HCT116 (cell line): ENCODE data around the gene TCF12. TPM values are rescaled to one million over a fixed set of nuclear protein-coding genes. Genes with fewer than 3 reads are reported as not detected.

ENCODE experiments used
- ATAC-seq: fragments of 200-7000 bp; cut with Tn5 transposase; 2 replicates; pipeline ENCODE4 v1.9.1; 2020; ENCODE audit warnings: mild to moderate bottlenecking, moderate library complexity
- BruUV-seq: library from RNA; stranded (reverse); fragments of 400-500 nt; replicated peaks from 2 replicates; lab custom pipeline; 2021; lab: Mats Ljungman, UMichigan
- CTCF ChIA-PET: fragments of 300-600 bp; sonication (Branson Sonifier 250); formaldehyde crosslinking; loops from one replicate; lab custom pipeline; 2021; ENCODE audit warnings: antibody characterized with exemption; lab: Charles Lee
- POLR2A ChIA-PET: fragments of 300-600, 350-600 bp; sonication (Branson Sonifier 250); formaldehyde crosslinking; loops from one replicate; lab custom pipeline; 2021; ENCODE audit warnings: antibody characterized with exemption; lab: Charles Lee
- RAD21 ChIA-PET, 2 experiments: fragments of 300-600 bp; sonication (Branson Sonifier 250); formaldehyde crosslinking; loops; one replicate each; lab custom pipeline; 2023; ENCODE audit warnings: low total read pairs in 2 of 2; ENCODE audit not compliant: uncharacterized antibody in 2 of 2, unreplicated experiment in 2 of 2, low non-redundant PET in 1 of 2; lab: Charles Lee
- DNase-seq: peaks from one replicate; pipeline ENCODE4 v3.0.0-alpha.2; 2010; ENCODE audit warnings: low read depth, low spot score
- H2AFZ ChIP-seq: fragments of 200-600 bp; shearing (Covaris generic), sonication (generic); 2 replicates; pipeline ENCODE4 v1.6.1; 2017; ENCODE audit warnings: low read depth, mixed run types, mixed read lengths, antibody characterized with exemption, low read length; ENCODE audit not compliant: poor library complexity, severe bottlenecking
- H3K27ac ChIP-seq: 2 replicates; pipeline ENCODE4 v1.5.1; 2012; ENCODE audit warnings: low read depth, low read length
- H3K27me3 ChIP-seq: fragments of 200-600 bp; sonication (generic); 2 replicates; pipeline ENCODE4 v1.6.1; 2016; ENCODE audit warnings: mixed run types, low read length, mixed read lengths; ENCODE audit not compliant: insufficient read depth
- H3K36me3 ChIP-seq, 2 experiments: fragments of 200-500 bp in 1 of 2; fragments of 200-600 bp in 1 of 2; sonication (Bioruptor generic) in 1 of 2; sonication (generic) in 1 of 2; 2 replicates each; pipeline versions ENCODE4 v1.5.1 to v1.6.1; 2014 to 2016; ENCODE audit warnings: low read length in 2 of 2, inconsistent platforms in 1 of 2, mixed read lengths in 1 of 2, mixed run types in 1 of 2; ENCODE audit not compliant: insufficient read depth in 2 of 2, control insufficient read depth in 1 of 2
- H3K4me1 ChIP-seq, 2 experiments: fragments of 200-600 bp in 1 of 2; sonication (generic) in 1 of 2; 2 replicates each; pipeline versions ENCODE4 v1.5.1 to v1.6.1; 2012 to 2017; ENCODE audit warnings: low read length in 2 of 2, inconsistent platforms in 1 of 2, mild to moderate bottlenecking in 1 of 2, mixed read lengths in 1 of 2, mixed run types in 1 of 2, moderate library complexity in 1 of 2; ENCODE audit not compliant: insufficient read depth in 2 of 2, control insufficient read depth in 1 of 2
- H3K4me2 ChIP-seq: fragments of 200-600 bp; sonication (generic); 2 replicates; pipeline ENCODE4 v1.6.1; 2017; ENCODE audit warnings: mixed run types, low read length, mixed read lengths
- H3K4me3 ChIP-seq, 2 experiments: fragments of 200-600 bp in 1 of 2; sonication (generic) in 1 of 2; replicated peaks in 1 of 2; 2 replicates each; pipeline ENCODE4 v1.5.1; 2011 to 2016; ENCODE audit warnings: low read length in 2 of 2, control low read depth in 1 of 2, low read depth in 1 of 2, mild to moderate bottlenecking in 1 of 2, mixed read lengths in 1 of 2, mixed run types in 1 of 2
- H3K79me2 ChIP-seq: fragments of 200-600 bp; sonication (generic); 2 replicates; pipeline ENCODE4 v1.6.1; 2017; ENCODE audit warnings: mild to moderate bottlenecking, mixed run types, low read length, moderate library complexity, mixed read lengths; ENCODE audit not compliant: insufficient read depth
- H3K9ac ChIP-seq: fragments of 200-600 bp; sonication (generic); 2 replicates; pipeline ENCODE4 v1.6.1; 2016; ENCODE audit warnings: low read length, mixed read lengths
- H3K9me2 ChIP-seq: fragments of 200-600 bp; sonication (generic), shearing (Covaris generic); 2 replicates; pipeline ENCODE4 v1.6.1; 2017; ENCODE audit warnings: mixed run types, mild to moderate bottlenecking, moderate library complexity; ENCODE audit not compliant: insufficient read depth
- H3K9me3 ChIP-seq, 2 experiments: fragments of 200-500 bp in 1 of 2; fragments of 200-600 bp in 1 of 2; sonication (Bioruptor generic) in 1 of 2; sonication (generic) in 1 of 2; 2 replicates each; pipeline ENCODE4 v1.6.1; 2014 to 2017; ENCODE audit warnings: low read length in 2 of 2, mixed read lengths in 2 of 2, inconsistent platforms in 1 of 2, low read depth in 1 of 2, mild to moderate bottlenecking in 1 of 2, mixed run types in 1 of 2, moderate library complexity in 1 of 2; ENCODE audit not compliant: control insufficient read depth in 1 of 2, insufficient read depth in 1 of 2
- H4K20me1 ChIP-seq: fragments of 200-600 bp; sonication (generic), shearing (Covaris generic); 2 replicates; pipeline ENCODE4 v1.6.1; 2017; ENCODE audit warnings: mixed run types, mild to moderate bottlenecking, moderate library complexity; ENCODE audit not compliant: insufficient read depth
- CEBPB ChIP-seq: IDR thresholded peaks from 2 replicates; pipeline ENCODE4 v1.6.1; 2012; ENCODE audit warnings: low read depth
- EGR1 ChIP-seq: IDR thresholded peaks from 2 replicates; pipeline ENCODE4 v1.6.1; 2012; ENCODE audit warnings: low read depth
- ELF1 ChIP-seq: IDR thresholded peaks from 2 replicates; pipeline ENCODE4 v1.6.1; 2012; ENCODE audit warnings: low read depth, borderline replicate concordance
- EZH2phosphoT487 ChIP-seq: fragments of 200-600 bp; IDR thresholded peaks from 2 replicates; pipeline ENCODE4 v1.6.1; 2018; ENCODE audit warnings: antibody characterized with exemption, borderline replicate concordance
- FOSL1 ChIP-seq: IDR thresholded peaks from 2 replicates; pipeline ENCODE4 v1.6.1; 2012; ENCODE audit warnings: low read depth
- JUND ChIP-seq: IDR thresholded peaks from 2 replicates; pipeline ENCODE4 v1.6.1; 2012
- RAD21 ChIP-seq: IDR thresholded peaks from 2 replicates; pipeline ENCODE4 v1.6.1; 2012; ENCODE audit warnings: low read depth, mild to moderate bottlenecking
- SP1 ChIP-seq: IDR thresholded peaks from 2 replicates; pipeline ENCODE4 v1.6.1; 2012; ENCODE audit warnings: low read depth
- TCF7L2 ChIP-seq: IDR thresholded peaks from 2 replicates; pipeline ENCODE4 v1.7.0; 2011; ENCODE audit warnings: borderline replicate concordance, inconsistent platforms; ENCODE audit not compliant: insufficient read depth, insufficient read length; ENCODE audit errors: extremely low read depth
- YY1 ChIP-seq: IDR thresholded peaks from 2 replicates; pipeline ENCODE4 v1.6.1; 2011; ENCODE audit warnings: low read length, low read depth, moderate library complexity, mild to moderate bottlenecking; ENCODE audit not compliant: insufficient replicate concordance; ENCODE audit errors: extremely low read depth
- ZFX ChIP-seq: fragments of 450-650 bp; IDR thresholded peaks from 2 replicates; pipeline ENCODE4 v1.6.1; 2017
- intact Hi-C: fragments of 100-400 bp; cut with micrococcal nuclease; formaldehyde crosslinking; loops from 2 replicates; pipeline ENCODE4 v1.10.0; 2022
- total RNA-seq: library from RNA; stranded (reverse); gene quantifications from one replicate; pipeline ENCODE4 v1.2.1, GENCODE V29; 2021; ENCODE audit not compliant: unreplicated experiment
- TF ChIP-seq, protein P1 (sequence below), 3 experiments: fragments of 200-600 bp in 1 of 3; sonication (generic) in 1 of 3; IDR thresholded peaks in 2 of 3; conservative IDR thresholded peaks in 1 of 3; 2 replicates each; pipeline ENCODE4 v1.5.1; 2012 to 2017; ENCODE audit warnings: low read depth in 2 of 3, low read length in 2 of 3, antibody characterized with exemption in 1 of 3, borderline replicate concordance in 1 of 3, control low read depth in 1 of 3, mild to moderate bottlenecking in 1 of 3, mixed read lengths in 1 of 3, mixed run types in 1 of 3, moderate library complexity in 1 of 3; ENCODE audit not compliant: insufficient read depth in 1 of 3
- TF ChIP-seq, protein P2 (sequence below): IDR thresholded peaks from 2 replicates; pipeline ENCODE4 v1.6.1; 2012
- TF ChIP-seq, protein P3 (sequence below): IDR thresholded peaks from 2 replicates; pipeline ENCODE4 v1.6.1; 2012; ENCODE audit warnings: low read depth
- TF ChIP-seq, protein P4 (sequence below): IDR thresholded peaks from 2 replicates; pipeline ENCODE4 v1.6.1; 2012

The TCF12 gene
- total RNA-seq, 1 experiment from 2014 or later, result 71.6 TPM

DNA sequence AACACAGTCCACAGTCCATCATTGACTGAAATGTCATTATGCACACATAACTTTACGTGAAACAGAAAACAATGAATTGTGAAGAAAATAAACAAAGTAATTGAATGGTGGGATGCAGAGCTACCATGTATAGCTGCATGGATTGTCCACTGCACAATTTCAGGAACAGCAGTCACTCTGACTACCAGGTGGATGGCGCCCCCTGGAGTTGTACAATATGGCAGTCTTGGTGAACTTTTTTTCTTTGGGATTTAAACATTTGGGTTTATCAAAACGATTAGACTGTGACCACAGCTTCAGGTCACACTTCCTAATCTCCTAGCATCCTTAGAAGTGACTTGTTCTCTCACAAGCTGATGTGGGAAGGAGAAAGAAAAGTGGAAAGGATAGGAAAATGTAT, 48.9 kb upstream of the TCF12 start:
- Histone ChIP-seq H3K9ac (no peak overlapping the region), H3K36me3 (no peaks in the 10 kb centered on the region), H3K9me2 (no peaks in the 10 kb centered on the region), H3K27me3 (no peaks in the 10 kb centered on the region), H2AFZ (no peak overlapping the region), H3K4me3 (no peak overlapping the region), H3K4me1 (peaks cover 6 to 11% of the 10 kb centered on the region in 2 experiments; a peak in 3 of 4 replicates), H3K4me2 (no peak overlapping the region), H3K9me3 (no peaks in the 10 kb centered on the region), H4K20me1 (no peaks in the 10 kb centered on the region), H3K79me2 (no peaks in the 10 kb centered on the region), H3K27ac (no peak overlapping the region)
- ATAC-seq (no peak), DNase-seq (peak; percentile 33)
- ChIA-PET RAD21 (interaction anchor here (1.1 to 1.7 kb wide), 5 partner anchors 48 to 379 kb away, joined by 3 to 6 read pairs (median 5); no protein-coding TSS in a partner anchor), CTCF (interaction anchor here (0.6 to 5.8 kb wide), 13 partner anchors 12 to 378 kb away, joined by 3 to 57 read pairs (median 4); no protein-coding TSS in a partner anchor), POLR2A (interaction anchor here (0.9 kb wide), 1 partner anchor 48 kb away, joined by 3 read pairs; no protein-coding TSS in a partner anchor)
- intact Hi-C loops, result no loop called here
- BruUV-seq, result no TSS peak
- TF ChIP-seq TCF7L2, result no peak
- TF ChIP-seq FOSL1, result no peak
- TF ChIP-seq RAD21, result peak; percentile 80
- no peak for TF ChIP-seq EZH2phosphoT487
- TF ChIP-seq, protein P1, sequence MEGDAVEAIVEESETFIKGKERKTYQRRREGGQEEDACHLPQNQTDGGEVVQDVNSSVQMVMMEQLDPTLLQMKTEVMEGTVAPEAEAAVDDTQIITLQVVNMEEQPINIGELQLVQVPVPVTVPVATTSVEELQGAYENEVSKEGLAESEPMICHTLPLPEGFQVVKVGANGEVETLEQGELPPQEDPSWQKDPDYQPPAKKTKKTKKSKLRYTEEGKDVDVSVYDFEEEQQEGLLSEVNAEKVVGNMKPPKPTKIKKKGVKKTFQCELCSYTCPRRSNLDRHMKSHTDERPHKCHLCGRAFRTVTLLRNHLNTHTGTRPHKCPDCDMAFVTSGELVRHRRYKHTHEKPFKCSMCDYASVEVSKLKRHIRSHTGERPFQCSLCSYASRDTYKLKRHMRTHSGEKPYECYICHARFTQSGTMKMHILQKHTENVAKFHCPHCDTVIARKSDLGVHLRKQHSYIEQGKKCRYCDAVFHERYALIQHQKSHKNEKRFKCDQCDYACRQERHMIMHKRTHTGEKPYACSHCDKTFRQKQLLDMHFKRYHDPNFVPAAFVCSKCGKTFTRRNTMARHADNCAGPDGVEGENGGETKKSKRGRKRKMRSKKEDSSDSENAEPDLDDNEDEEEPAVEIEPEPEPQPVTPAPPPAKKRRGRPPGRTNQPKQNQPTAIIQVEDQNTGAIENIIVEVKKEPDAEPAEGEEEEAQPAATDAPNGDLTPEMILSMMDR (IDR thresholded peaks at IDR 0.05 in 2 of 3, conservative IDR thresholded peaks at IDR 0.05 in 1 of 3; ENCODE audit: borderline replicate concordance in 1 of 3, insufficient read depth in 1 of 3, low read depth in 2 of 3, low read length in 2 of 3), result peak; percentile 52 to 75 (median 58); a peak in 5 of 6 replicates

DNA sequence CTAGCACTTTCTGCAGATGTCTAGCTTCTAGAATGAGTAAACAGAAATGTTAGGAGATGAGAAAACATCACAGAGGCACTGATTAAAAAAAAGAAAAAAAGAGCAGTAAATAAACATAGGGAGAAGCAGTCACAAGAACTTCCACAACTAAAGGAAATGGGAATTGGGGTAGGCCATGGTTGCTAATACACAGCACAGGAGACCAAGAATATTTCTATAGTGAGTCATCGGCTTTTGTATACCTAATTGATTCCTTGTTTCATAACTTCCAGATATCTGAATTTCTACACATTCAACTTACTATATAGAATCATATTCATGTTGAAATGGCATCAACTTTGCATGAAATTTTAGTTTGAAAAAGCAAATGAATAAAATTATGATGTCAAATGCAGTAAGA, 47.3 kb upstream of the TCF12 start:
- Histone ChIP-seq H3K4me3 (no peak overlapping the region), H3K4me1 (peaks cover 6 to 11% of the 10 kb centered on the region in 2 experiments; a peak in 3 of 4 replicates), H2AFZ (peak overlapping the region; percentile 89), H3K9me3 (no peaks in the 10 kb centered on the region), H4K20me1 (no peaks in the 10 kb centered on the region), H3K27me3 (no peaks in the 10 kb centered on the region), H3K36me3 (no peaks in the 10 kb centered on the region), H3K27ac (no peak overlapping the region), H3K9me2 (no peaks in the 10 kb centered on the region), H3K9ac (no peak overlapping the region), H3K79me2 (no peaks in the 10 kb centered on the region), H3K4me2 (peak overlapping the region; percentile 53)
- POLR2A ChIA-PET, result no interaction called here
- peak; percentile 12 for DNase-seq
- CTCF ChIA-PET, result interaction anchor here (2.3 to 5.8 kb wide), 2 partner anchors 375 to 380 kb away, joined by 6 to 57 read pairs; no protein-coding TSS in a partner anchor
- BruUV-seq, result no TSS peak
- intact Hi-C loops, result loop anchor here (1.0 kb wide), 1 partner anchor 375 kb away; no protein-coding TSS in a partner anchor
- no peak for ATAC-seq
- RAD21 ChIA-PET, result no interaction called here
- TF ChIP-seq, protein P2, sequence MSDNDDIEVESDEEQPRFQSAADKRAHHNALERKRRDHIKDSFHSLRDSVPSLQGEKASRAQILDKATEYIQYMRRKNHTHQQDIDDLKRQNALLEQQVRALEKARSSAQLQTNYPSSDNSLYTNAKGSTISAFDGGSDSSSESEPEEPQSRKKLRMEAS, result no peak
- TF ChIP-seq EGR1 (no peak), FOSL1 (peak; percentile 43; the same call in 1 of the 2 replicates), ZFX (no peak), SP1 (no peak), ELF1 (no peak), CEBPB (no peak), YY1 (no peak), JUND (peak; percentile 37; the same call in 1 of the 2 replicates)
- TF ChIP-seq, protein P3, sequence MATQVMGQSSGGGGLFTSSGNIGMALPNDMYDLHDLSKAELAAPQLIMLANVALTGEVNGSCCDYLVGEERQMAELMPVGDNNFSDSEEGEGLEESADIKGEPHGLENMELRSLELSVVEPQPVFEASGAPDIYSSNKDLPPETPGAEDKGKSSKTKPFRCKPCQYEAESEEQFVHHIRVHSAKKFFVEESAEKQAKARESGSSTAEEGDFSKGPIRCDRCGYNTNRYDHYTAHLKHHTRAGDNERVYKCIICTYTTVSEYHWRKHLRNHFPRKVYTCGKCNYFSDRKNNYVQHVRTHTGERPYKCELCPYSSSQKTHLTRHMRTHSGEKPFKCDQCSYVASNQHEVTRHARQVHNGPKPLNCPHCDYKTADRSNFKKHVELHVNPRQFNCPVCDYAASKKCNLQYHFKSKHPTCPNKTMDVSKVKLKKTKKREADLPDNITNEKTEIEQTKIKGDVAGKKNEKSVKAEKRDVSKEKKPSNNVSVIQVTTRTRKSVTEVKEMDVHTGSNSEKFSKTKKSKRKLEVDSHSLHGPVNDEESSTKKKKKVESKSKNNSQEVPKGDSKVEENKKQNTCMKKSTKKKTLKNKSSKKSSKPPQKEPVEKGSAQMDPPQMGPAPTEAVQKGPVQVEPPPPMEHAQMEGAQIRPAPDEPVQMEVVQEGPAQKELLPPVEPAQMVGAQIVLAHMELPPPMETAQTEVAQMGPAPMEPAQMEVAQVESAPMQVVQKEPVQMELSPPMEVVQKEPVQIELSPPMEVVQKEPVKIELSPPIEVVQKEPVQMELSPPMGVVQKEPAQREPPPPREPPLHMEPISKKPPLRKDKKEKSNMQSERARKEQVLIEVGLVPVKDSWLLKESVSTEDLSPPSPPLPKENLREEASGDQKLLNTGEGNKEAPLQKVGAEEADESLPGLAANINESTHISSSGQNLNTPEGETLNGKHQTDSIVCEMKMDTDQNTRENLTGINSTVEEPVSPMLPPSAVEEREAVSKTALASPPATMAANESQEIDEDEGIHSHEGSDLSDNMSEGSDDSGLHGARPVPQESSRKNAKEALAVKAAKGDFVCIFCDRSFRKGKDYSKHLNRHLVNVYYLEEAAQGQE, result no peak
- TF ChIP-seq, protein P4, sequence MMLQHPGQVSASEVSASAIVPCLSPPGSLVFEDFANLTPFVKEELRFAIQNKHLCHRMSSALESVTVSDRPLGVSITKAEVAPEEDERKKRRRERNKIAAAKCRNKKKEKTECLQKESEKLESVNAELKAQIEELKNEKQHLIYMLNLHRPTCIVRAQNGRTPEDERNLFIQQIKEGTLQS, result no peak
